Stimulated activated naive CD8-positive, alpha-beta T cell treated with anti-CD3 and anti-CD28 coated beads, Interleukin-15, amount 100 ng/mL, for 72 hours (primary cell): ENCODE measurements around the gene EIF2B2.

Source experiments
- ATAC-seq: fragments of 150-1000 bp; cut with Tn5 transposase; 2 replicates; pipeline ENCODE4 v1.10.0; 2021; ENCODE audit warnings: mild to moderate bottlenecking, moderate library complexity
- DNase-seq, 2 donors: peaks; one replicate each; pipeline ENCODE4 v3.0.0; 2021 to 2022
- H3K27ac Mint-ChIP-seq, 2 donors: one replicate each; pipeline ENCODE4 v1.8.0; 2022; ENCODE audit warnings: mild to moderate bottlenecking in 2 of 2, mixed read lengths in 2 of 2, moderate library complexity in 2 of 2
- H3K27me3 Mint-ChIP-seq: one replicate; pipeline ENCODE4 v1.8.0; 2022; ENCODE audit warnings: mixed read lengths
- H3K4me1 Mint-ChIP-seq: one replicate; pipeline ENCODE4 v1.8.0; 2022; ENCODE audit warnings: mild to moderate bottlenecking, mixed read lengths
- H3K4me3 Mint-ChIP-seq, 2 donors: one replicate each; pipeline ENCODE4 v1.8.0; 2022; ENCODE audit warnings: mild to moderate bottlenecking in 2 of 2, mixed read lengths in 2 of 2, moderate library complexity in 1 of 2
- H3K9me3 Mint-ChIP-seq, 2 donors: one replicate each; pipeline ENCODE4 v1.8.0; 2022; ENCODE audit warnings: mixed read lengths in 2 of 2

The EIF2B2 gene

GRCh38 chr14:74964787-74965485 is 37.8 kb upstream of the EIF2B2 start:
- ATAC-seq, result no peak
- Mint-ChIP-seq H3K27me3 (peaks cover 28% of the 10 kb centered on the region), H3K4me1 (peaks cover 26% of the 10 kb centered on the region), H3K9me3 (no peaks in the 10 kb centered on the region), H3K4me3 (no peak overlapping the region), H3K27ac (no peak overlapping the region)
- DNase-seq, result no peak

GRCh38 chr14:74965486-74966153 is 37.1 kb upstream of the EIF2B2 start:
- DNase-seq, result no peak
- no peak overlapping the region for H3K27ac Mint-ChIP-seq

GRCh38 chr14:74968811-74969210 is 33.9 kb upstream of the EIF2B2 start:
- Mint-ChIP-seq H3K27me3 (peaks cover 9% of the 10 kb centered on the region), H3K9me3 (no peaks in the 10 kb centered on the region), H3K4me3 (no peak overlapping the region), H3K27ac (no peak overlapping the region), H3K4me1 (peaks cover 16% of the 10 kb centered on the region)
- DNase-seq (no peak), ATAC-seq (no peak)

More at GRCh38 chr14:74965486-74966153, 37.1 kb upstream of the EIF2B2 start:
- H3K4me1 Mint-ChIP-seq, result peaks cover 26% of the 10 kb centered on the region
- no peaks in the 10 kb centered on the region for H3K9me3 Mint-ChIP-seq
- no peak for ATAC-seq
- no peak overlapping the region for H3K4me3 Mint-ChIP-seq
- peaks cover 28% of the 10 kb centered on the region for H3K27me3 Mint-ChIP-seq

- H3K4me3 Mint-ChIP-seq, result no peak overlapping the region
- H3K4me1 Mint-ChIP-seq, result peaks cover 15% of the 10 kb centered on the region
- no peak overlapping the region for H3K27ac Mint-ChIP-seq
- peak in 1 of 2 donors; percentile 29 for DNase-seq
- no peaks in the 10 kb centered on the region for H3K9me3 Mint-ChIP-seq
- H3K27me3 Mint-ChIP-seq, result no peaks in the 10 kb centered on the region
- peak; percentile 74 for ATAC-seq
These were observed 29.6 kb upstream of the EIF2B2 start for GRCh38 chr14:74973003-74973653.

- no peak for ATAC-seq
- Mint-ChIP-seq H3K9me3 (no peaks in the 10 kb centered on the region), H3K27ac (peak overlapping the region; percentile 33 to 50), H3K4me3 (no peak overlapping the region), H3K27me3 (no peaks in the 10 kb centered on the region), H3K4me1 (peaks cover 15% of the 10 kb centered on the region)
- DNase-seq, result no peak
These were observed 28.8 kb upstream of the EIF2B2 start for GRCh38 chr14:74973905-74974363.

- Mint-ChIP-seq H3K27me3 (no peaks in the 10 kb centered on the region), H3K4me3 (no peak overlapping the region), H3K4me1 (peaks cover 15% of the 10 kb centered on the region), H3K27ac (peak overlapping the region in 1 of 2 donors; percentile 33), H3K9me3 (no peaks in the 10 kb centered on the region)
- DNase-seq (no peak), ATAC-seq (no peak)
These were observed 28.2 kb upstream of the EIF2B2 start for GRCh38 chr14:74974364-74975058.

GRCh38 chr14:74975059-74975810 is 27.5 kb upstream of the EIF2B2 start:
- H3K27ac Mint-ChIP-seq, result peak overlapping the region in 1 of 2 donors; percentile 70
- H3K4me3 Mint-ChIP-seq, result no peak overlapping the region
- H3K4me1 Mint-ChIP-seq, result peaks cover 15% of the 10 kb centered on the region
- no peak for ATAC-seq
- no peaks in the 10 kb centered on the region for H3K27me3 Mint-ChIP-seq
- DNase-seq, result no peak
- H3K9me3 Mint-ChIP-seq, result no peaks in the 10 kb centered on the region

- Mint-ChIP-seq H3K27me3 (no peaks in the 10 kb centered on the region), H3K4me3 (no peak overlapping the region), H3K9me3 (no peaks in the 10 kb centered on the region), H3K4me1 (peaks cover 15% of the 10 kb centered on the region), H3K27ac (no peak overlapping the region)
- DNase-seq, result no peak
- ATAC-seq, result no peak
These were observed 26.2 kb upstream of the EIF2B2 start for GRCh38 chr14:74976264-74977113.

GRCh38 chr14:74977164-74977900 is 25.4 kb upstream of the EIF2B2 start:
- DNase-seq (no peak), ATAC-seq (no peak)
- H3K27ac Mint-ChIP-seq, result no peak overlapping the region
- no peak overlapping the region for H3K4me3 Mint-ChIP-seq
- no peaks in the 10 kb centered on the region for H3K27me3 Mint-ChIP-seq
- H3K9me3 Mint-ChIP-seq, result no peaks in the 10 kb centered on the region
- peaks cover 15% of the 10 kb centered on the region for H3K4me1 Mint-ChIP-seq

- Mint-ChIP-seq H3K4me3 (no peak overlapping the region), H3K27me3 (no peaks in the 10 kb centered on the region), H3K27ac (peak overlapping the region in 1 of 2 donors; percentile 93), H3K9me3 (no peaks in the 10 kb centered on the region), H3K4me1 (peaks cover 14% of the 10 kb centered on the region)
- DNase-seq (no peak), ATAC-seq (no peak)
These were observed 24.8 kb upstream of the EIF2B2 start for GRCh38 chr14:74977901-74978385.

GRCh38 chr14:74978416-74978947 is 24.2 kb upstream of the EIF2B2 start:
- DNase-seq, result no peak
- H3K4me3 Mint-ChIP-seq, result no peak overlapping the region
- H3K27ac Mint-ChIP-seq, result peak overlapping the region in 1 of 2 donors; percentile 68
- H3K27me3 Mint-ChIP-seq, result no peaks in the 10 kb centered on the region
- peaks cover 9% of the 10 kb centered on the region for H3K4me1 Mint-ChIP-seq
- ATAC-seq, result no peak
- H3K9me3 Mint-ChIP-seq, result no peaks in the 10 kb centered on the region

- no peak overlapping the region for H3K4me3 Mint-ChIP-seq
- peak overlapping the region in 1 of 2 donors; percentile 77 for H3K27ac Mint-ChIP-seq
- DNase-seq, result no peak
- peaks cover 3% of the 10 kb centered on the region for H3K4me1 Mint-ChIP-seq
- ATAC-seq, result no peak
- no peaks in the 10 kb centered on the region for H3K27me3 Mint-ChIP-seq
- no peaks in the 10 kb centered on the region for H3K9me3 Mint-ChIP-seq
These were observed 23.7 kb upstream of the EIF2B2 start for GRCh38 chr14:74979029-74979428.
